Fibroblast of skin of scalp (primary cell): ENCODE measurements around the gene CFAP43. TPM values are rescaled to one million over a fixed set of nuclear protein-coding genes. Genes with fewer than 3 reads are reported as not detected.
A peak's percentile ranks its signal among the peaks of the same experiment; 100 is the strongest.

Source experiments
- DNase-seq: peaks from one replicate; pipeline ENCODE4 v3.0.0-alpha.2; 2013
- polyA plus RNA-seq, 2 experiments: library from polyadenylated mRNA; unstranded; fragments of 120-200 nt; gene quantifications; one replicate each; pipeline ENCODE4 v1.2.1, GENCODE V29; 2013; ENCODE audit not compliant: insufficient read length in 2 of 2

The CFAP43 gene
- 0.18 TPM for polyA plus RNA-seq (2013, experiment 1 of 2; ENCODE audit: insufficient read length)
- 0.20 TPM for polyA plus RNA-seq (2013, experiment 2 of 2; ENCODE audit: insufficient read length)

DNA sequence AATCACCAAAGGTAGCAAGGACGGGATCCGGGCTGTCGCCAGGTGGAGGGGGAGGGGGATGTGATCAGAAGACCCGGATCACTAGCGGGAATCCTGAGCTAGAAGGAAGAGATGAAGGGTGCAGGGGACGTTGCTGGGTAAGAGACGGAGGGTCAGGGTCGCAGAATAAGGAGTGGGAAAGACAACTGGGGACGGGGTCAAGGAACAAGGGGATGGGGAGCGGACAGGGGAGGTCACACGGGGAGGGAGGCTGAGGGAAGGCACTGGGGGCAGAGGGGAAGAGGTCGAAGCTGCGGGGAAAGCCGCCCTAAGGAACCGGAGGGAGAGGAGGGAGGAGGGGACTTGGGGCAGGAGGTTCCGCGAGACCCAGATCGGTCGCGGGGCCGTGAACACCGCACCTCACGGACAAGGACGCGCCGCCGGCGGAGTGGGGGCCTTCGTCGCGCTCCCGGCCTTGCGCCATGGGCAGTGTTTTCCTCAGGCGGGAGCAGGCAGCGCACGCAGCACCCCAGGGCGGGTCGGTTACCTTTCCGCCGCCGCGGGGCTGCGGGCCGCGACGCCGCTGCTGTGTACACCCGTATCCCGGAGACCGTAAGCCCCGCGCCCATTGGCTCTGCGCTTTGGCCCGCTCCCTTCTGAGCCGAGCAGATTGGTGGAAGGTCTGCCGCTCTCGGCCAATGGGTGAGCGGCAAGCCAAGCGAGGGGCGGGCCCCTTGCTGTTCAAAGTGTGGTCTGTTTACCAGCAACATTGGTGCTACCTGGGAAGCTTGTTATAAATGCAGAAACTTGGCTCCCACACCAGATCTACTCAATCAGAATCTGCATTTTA is at the start of gene CFAP43:
CFAP43 (minus strand) TSS at position 581 of the 829 bp plus-strand sequence; CDS start at position 463, 118 bp downstream.
- peak; percentile 94 for DNase-seq

GRCh38 chr10:104281694-104282093 is 49.5 kb upstream of the CFAP43 start:
- no peak for DNase-seq

DNA sequence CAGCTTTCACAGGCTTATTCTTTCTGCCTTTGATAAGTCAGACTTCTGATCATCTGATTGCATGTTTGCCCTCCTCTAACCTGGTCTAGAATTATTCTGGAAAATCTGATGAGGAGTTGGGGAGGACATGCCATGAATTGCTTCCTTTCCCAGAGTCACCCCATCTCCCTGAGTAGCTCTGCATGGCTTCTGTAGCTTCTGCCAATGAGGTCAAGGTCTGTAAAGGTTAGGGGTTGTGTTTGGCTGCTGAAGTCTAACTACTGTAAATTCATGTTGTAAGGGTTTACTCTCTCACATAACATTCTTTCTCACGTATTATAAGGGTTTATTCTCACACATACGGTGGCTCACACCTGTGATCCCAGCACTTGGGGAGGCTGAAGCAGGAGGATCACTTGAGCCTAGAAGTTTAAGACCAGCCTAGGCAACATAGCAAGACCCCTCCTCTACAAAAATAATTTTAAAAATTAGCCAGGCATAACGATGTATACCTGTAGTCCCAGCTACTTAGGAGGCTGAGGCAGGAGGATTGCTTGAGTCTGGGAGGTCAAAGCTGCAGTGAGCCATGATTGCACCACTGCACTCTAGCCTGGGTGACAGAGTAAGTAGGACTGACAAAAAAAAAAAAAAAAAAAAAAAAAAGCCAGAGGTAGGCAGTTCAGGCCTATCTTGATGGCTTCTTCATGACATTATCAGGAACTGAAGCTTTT is 47.5 kb upstream of the CFAP43 start:
- DNase-seq: no peak

- no peak for DNase-seq
These were observed 45.6 kb upstream of the CFAP43 start for GRCh38 chr10:104277785-104278184.

GRCh38 chr10:104276192-104276591 is 44.0 kb upstream of the CFAP43 start:
- DNase-seq: no peak

DNA sequence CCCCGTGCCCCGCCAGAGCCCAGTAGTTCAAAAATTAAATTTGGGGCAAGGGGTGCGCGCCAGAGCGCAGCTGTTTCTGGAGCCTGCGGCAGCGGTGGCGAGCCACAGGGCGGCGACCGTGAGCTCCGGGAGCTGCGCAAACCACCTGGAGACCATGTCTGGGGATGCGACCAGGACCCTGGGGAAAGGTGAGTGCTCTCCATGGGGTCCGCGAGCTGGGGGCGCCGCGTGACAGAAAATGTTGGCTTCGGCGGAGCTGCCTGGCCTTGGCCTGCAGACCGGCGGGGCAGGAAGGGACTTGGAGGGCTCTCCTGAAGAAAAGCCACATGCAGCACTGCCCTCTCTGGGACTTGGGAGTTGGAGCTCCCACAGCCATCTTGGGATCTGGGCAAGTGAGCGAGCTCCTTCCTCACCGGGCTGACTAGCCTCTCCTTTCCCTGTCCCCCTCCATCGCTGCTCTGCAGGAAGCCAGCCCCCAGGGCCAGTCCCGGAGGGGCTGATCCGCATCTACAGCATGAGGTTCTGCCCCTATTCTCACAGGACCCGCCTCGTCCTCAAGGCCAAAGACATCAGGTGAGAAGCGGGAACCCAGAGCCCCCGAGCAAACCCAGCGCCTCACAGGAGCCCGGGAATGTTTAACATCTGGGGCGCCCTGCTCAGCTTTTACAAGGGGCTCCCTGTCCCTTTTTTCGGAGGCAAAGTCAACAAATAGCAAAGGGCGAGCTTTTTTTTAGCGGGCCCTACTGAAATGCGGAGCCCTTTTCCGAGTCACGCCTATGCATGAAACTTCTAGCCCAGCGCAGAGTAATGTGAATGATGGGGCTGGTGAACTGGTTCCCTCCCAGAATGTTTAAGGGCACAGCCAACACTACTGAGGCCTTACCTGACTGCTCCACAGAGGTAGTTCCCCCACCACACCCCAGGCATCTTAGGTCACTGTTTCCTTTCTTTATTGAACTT is 42.9 kb upstream of the CFAP43 start:
- DNase-seq: no peak

- DNase-seq: peak; percentile 51
These were observed 41.9 kb upstream of the CFAP43 start for GRCh38 chr10:104273899-104274575.

DNA sequence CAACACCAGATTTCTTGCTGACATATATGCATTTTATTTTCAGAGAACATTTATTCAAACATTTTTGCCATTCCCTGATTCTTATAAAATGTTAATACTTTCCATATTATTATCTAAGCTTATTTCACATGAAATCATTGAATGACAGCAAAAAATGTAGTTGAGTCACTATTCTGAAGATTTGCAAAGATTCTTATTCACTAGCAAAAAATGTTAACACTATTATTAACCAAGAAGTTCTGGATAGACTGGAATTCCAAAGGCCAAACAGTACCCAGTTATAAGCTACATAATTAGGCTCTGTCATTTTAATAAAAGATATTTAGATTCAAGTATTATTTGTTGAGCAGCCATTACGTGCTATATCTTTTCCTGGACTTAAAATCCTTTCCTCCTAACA is 41.1 kb upstream of the CFAP43 start:
- peak; percentile 80 for DNase-seq

GRCh38 chr10:104268713-104269645 is 36.8 kb upstream of the CFAP43 start, which contains the start of gene GSTO2:
Gene GSTO2 (plus strand): TSS chr10:104269184. CDS start chr10:104274916, 5,732 bp downstream.
- peak; percentile 99 for DNase-seq

DNA sequence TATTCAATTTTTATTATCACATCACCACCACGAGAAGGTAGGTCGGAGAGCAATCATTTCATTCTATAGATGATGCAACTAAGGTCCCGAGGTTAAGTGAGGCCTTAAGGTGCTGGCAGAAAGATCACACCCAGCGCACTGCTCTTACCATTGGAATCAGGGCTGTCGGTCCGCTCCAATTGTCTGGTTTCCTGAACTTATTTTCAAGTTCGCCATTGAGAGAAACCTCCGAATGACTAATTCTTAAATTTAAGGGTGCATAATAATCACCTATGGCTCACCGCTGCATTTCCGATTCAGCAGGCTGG is 36.2 kb upstream of the CFAP43 start:
- no peak for DNase-seq

DNA sequence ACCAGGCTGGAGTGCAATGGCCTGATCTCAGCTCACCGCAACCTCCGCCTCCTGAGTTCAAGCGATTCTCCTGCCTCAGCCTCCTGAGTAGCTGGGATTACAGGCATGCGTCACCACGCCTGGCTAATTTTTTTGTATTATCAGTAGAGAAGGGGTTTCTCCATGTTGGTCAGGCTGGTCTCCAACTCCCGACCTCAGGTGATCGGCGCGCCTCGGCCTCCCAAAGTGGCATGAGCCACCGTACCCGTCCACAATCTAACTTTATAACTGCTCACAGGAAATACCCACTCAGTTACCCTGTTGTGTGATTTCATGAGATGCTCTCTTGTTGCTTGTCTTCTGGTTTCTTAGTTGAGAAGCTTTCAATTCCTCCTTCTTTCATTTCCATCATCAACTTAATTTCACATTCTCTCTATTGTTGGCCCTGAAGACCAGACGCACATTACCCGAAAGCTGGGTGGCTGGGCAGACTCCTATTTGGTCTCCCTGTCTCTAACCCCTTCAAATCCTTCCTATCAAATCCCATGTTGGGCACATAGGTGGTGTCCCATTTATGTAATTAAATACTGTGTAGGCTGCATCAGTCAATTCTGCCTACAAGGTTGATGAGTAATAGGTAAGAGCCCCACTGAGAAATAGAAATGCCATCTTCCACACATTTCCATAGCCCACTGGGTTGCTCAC is 35.7 kb upstream of the CFAP43 start:
- DNase-seq: no peak

DNA sequence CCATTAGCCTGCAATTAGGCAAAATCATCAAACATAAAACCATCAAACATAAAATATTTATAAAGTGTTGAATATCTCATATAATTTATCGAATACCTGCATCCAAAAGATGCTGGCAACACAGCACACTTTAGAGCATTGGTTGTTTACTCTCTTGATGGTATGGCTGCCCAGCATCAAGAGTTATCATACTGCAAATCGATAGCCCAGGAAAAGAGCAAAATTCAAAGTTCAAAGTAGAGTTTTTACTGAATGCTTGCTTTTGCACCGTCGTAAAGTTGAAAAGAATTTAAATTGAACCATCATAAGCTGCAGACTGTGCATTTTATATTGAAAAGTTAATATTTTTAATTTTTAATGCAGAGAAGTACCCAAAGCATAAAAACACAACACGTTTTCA is 32.6 kb upstream of the CFAP43 start:
- DNase-seq: no peak

GRCh38 chr10:104262055-104262454 is 29.9 kb upstream of the CFAP43 start:
- DNase-seq: no peak

GRCh38 chr10:104260775-104261115 is 28.6 kb upstream of the CFAP43 start:
- peak; percentile 68 for DNase-seq

DNA sequence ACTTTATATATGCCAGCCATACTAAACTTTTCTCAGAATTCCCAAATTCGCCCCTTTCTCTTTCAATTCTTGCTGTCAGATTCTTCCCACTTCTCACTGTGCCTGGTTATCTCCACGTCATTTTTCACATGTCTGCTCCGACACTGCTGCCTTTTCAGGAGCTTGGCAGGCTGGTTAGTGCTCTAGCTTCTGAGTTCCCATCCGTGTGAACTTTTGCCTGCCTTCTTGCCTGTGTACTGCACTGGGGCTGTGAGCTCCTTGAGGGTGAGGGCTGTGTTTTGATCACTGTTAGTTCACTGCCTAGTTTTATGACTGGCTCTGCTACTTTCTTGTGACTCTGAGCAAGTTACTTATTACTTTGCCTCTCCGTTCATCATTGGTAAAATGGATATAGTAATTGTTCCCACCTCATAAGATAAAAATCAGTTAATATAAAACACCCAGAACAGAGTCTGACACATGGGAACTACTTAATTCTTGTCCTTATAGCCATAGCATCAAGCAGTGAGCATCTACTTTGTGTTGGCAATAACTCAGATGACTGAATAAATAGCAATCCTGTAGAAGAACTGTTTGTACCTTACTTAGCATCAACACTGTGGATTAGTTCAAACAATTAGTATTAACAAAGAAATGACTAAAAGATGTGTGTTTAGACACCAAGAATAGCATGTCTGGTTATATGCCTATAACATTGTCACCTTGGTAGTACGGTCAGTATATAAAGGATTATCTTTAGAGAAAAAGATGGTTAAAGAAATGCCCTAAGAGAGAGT is 28.0 kb upstream of the CFAP43 start:
- DNase-seq: no peak

GRCh38 chr10:104259456-104259855 is 27.3 kb upstream of the CFAP43 start:
- no peak for DNase-seq

GRCh38 chr10:104258209-104258608 is 26.0 kb upstream of the CFAP43 start:
- no peak for DNase-seq

DNA sequence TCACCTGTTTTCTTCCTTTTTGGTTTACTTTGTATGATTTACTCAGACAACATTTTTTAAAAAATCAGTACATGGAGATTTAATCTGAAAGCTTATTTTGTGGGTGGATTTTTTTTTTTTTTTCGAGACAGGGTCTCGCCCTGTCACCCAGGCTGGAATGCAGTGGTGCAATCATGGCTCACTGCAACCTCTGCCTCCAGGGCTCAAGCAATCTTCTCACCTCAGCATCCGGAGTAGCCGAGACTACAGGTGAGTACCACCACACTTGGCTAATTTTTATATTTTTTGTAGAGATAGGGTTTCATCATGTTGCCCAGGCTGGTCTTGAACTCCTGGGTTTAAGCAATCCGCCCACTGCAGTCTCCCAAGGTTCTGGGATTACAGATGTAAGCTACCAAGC is 25.1 kb upstream of the CFAP43 start:
- no peak for DNase-seq

GRCh38 chr10:104256335-104256961 is 24.3 kb upstream of the CFAP43 start:
- DNase-seq: no peak
